OCI-LY3 (cell line): Measurements from ENCODE around the gene ATP2A3.

Experiments used
- H2AFZ ChIP-seq: fragments of 200-600, 300-600 bp; shearing (Covaris generic); 2 replicates; pipeline ENCODE4 v1.6.0; 2014; ENCODE audit warnings: antibody characterized with exemption, low read depth, low read length
- H3K27ac ChIP-seq: fragments of 200-600, 300-600 bp; sonication (generic); 2 replicates; pipeline ENCODE4 v1.5.1; 2014; ENCODE audit warnings: mild to moderate bottlenecking, low read length, moderate library complexity, mixed read lengths
- H3K27me3 ChIP-seq: fragments of 200-600, 300-600 bp; sonication (generic); 2 replicates; pipeline ENCODE4 v1.6.1; 2014; ENCODE audit warnings: low read depth, low read length, mixed read lengths
- H3K36me3 ChIP-seq: fragments of 200-600, 300-600 bp; sonication (generic); replicated peaks from 2 replicates; pipeline ENCODE3; 2014; ENCODE audit warnings: low read depth, low read length, mixed read lengths
- H3K4me1 ChIP-seq: fragments of 300-600, 200-600 bp; sonication (generic); 2 replicates; pipeline ENCODE4 v1.6.1; 2014; ENCODE audit warnings: low read length, mixed read lengths
- H3K4me2 ChIP-seq: fragments of 200-600, 300-600 bp; sonication (generic); 2 replicates; pipeline ENCODE4 v1.6.1; 2014; ENCODE audit warnings: low read length, mixed read lengths
- H3K4me3 ChIP-seq: fragments of 300-600, 200-600 bp; sonication (generic); 2 replicates; pipeline ENCODE4 v1.5.1; 2014; ENCODE audit warnings: antibody characterized with exemption, mild to moderate bottlenecking, low read length, moderate library complexity
- H3K79me2 ChIP-seq: fragments of 300-600, 200-600 bp; shearing (Covaris generic); 2 replicates; pipeline ENCODE4 v1.6.1; 2014; ENCODE audit warnings: mild to moderate bottlenecking, low read length, mixed read lengths
- H3K9ac ChIP-seq: fragments of 300-600, 200-600 bp; shearing (Covaris generic); 2 replicates; pipeline ENCODE4 v1.6.0; 2014; ENCODE audit warnings: mild to moderate bottlenecking, low read length, moderate library complexity
- H3K9me3 ChIP-seq: fragments of 200-600, 300-600 bp; shearing (Covaris generic); 2 replicates; pipeline ENCODE4 v1.6.1; 2014; ENCODE audit warnings: low read length, mixed read lengths; ENCODE audit not compliant: insufficient read depth
- H4K20me1 ChIP-seq: fragments of 200-600, 300-600 bp; sonication (generic); 2 replicates; pipeline ENCODE4 v1.6.1; 2016; ENCODE audit warnings: low read length, mixed read lengths; ENCODE audit not compliant: insufficient read depth
- EZH2phosphoT487 ChIP-seq: fragments of 200-600 bp; shearing (Covaris generic); IDR thresholded peaks from 2 replicates; pipeline ENCODE4 v1.6.1; 2018; ENCODE audit warnings: antibody characterized with exemption, mixed run types, low read depth
- TF ChIP-seq, protein P1 (sequence below): fragments of 200-600, 300-600 bp; sonication (generic); IDR thresholded peaks from 2 replicates; pipeline ENCODE4 v1.5.1; 2014; ENCODE audit warnings: antibody characterized with exemption, low read length, low read depth

Gene ATP2A3

DNA sequence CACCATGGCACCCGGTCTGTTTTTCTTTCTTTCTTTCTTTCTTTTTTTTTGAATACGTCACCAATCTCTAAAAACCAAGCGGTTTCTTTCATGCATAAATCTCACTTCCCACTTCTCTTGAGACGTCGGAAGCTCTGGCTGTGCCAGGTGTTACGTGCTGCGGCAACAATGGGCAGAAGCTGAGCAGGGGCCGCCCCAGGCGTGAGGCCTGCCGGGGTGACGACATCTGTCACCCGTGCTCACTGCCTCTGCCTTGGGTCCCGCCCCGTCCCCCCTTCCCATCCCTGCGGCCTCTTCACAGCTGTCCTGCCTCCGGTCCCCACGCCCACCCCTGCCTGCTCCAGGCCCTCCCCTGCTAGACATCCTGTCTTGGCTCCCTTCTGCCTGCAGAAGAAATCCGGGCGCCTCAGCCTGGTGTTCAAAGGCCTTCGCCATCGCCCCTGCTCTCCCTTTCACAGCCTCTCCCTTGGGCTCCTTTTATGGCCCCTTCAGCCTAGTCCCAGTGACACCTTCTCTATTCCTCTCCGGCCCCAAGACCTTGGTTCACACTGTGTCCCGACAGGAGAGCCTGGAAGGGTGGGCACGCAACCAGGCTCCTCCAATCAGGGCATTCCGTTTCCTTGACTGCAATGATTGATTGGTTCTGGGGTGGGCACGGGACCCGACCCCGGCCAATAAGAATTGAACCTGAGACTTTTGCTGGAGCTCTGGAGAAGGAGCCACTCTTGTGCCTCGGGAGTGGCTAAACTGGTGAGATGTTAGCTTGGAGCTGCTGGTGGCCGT, 52.8 kb downstream of the ATP2A3 start:
- Histone ChIP-seq H3K27ac (peak overlapping the region; percentile 70), H3K4me2 (peak overlapping the region; percentile 56)

GRCh38 chr17:3910420-3911270, 53.6 kb downstream of the ATP2A3 start:
- TF ChIP-seq EZH2phosphoT487 = no peak
- TF ChIP-seq, protein P1, sequence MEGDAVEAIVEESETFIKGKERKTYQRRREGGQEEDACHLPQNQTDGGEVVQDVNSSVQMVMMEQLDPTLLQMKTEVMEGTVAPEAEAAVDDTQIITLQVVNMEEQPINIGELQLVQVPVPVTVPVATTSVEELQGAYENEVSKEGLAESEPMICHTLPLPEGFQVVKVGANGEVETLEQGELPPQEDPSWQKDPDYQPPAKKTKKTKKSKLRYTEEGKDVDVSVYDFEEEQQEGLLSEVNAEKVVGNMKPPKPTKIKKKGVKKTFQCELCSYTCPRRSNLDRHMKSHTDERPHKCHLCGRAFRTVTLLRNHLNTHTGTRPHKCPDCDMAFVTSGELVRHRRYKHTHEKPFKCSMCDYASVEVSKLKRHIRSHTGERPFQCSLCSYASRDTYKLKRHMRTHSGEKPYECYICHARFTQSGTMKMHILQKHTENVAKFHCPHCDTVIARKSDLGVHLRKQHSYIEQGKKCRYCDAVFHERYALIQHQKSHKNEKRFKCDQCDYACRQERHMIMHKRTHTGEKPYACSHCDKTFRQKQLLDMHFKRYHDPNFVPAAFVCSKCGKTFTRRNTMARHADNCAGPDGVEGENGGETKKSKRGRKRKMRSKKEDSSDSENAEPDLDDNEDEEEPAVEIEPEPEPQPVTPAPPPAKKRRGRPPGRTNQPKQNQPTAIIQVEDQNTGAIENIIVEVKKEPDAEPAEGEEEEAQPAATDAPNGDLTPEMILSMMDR = no peak
- Histone ChIP-seq H3K4me1 (peaks cover 39% of the 10 kb centered on the region), H3K27me3 (no peaks in the 10 kb centered on the region), H3K9ac (peak overlapping the region; percentile 16; the same call in 1 of the 2 replicates), H4K20me1 (no peaks in the 10 kb centered on the region), H3K27ac (peak overlapping the region; percentile 70), H3K9me3 (no peaks in the 10 kb centered on the region), H3K4me2 (peak overlapping the region; percentile 56), H3K4me3 (peak overlapping the region; percentile 52), H3K79me2 (no peaks in the 10 kb centered on the region), H3K36me3 (no peaks in the 10 kb centered on the region), H2AFZ (no peak overlapping the region)

More for the DNA sequence above, 52.8 kb downstream of the ATP2A3 start:
- Histone ChIP-seq H3K4me3 (peak overlapping the region; percentile 52), H3K36me3 (no peaks in the 10 kb centered on the region), H3K9ac (peak overlapping the region; percentile 48; the same call in 1 of the 2 replicates), H3K9me3 (no peaks in the 10 kb centered on the region), H3K79me2 (no peaks in the 10 kb centered on the region), H4K20me1 (no peaks in the 10 kb centered on the region), H3K27me3 (no peaks in the 10 kb centered on the region), H2AFZ (no peak overlapping the region), H3K4me1 (peaks cover 43% of the 10 kb centered on the region)
- TF ChIP-seq, protein P1 = no peak
- TF ChIP-seq EZH2phosphoT487 = no peak

DNA sequence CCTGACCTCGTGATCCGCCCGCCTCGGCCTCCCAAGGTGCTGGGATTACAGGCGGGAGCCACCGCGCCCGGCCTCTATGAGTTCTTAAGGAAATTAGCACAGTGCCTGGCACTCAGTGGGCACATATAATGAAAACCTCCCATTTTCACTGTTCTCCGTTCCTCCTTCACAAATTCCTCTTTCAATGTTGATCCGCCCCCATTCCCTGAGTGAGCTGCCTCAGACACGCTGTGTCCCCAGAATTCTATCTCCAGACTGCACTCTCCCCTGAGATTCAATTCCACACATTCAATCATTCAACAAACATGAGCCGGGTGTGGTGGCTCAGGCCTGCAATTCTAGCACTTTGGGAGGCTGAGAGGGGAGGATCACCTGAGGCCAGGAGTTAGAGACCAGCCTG, 55.0 kb downstream of the ATP2A3 start:
- no peak overlapping the region for H3K4me3 ChIP-seq
- no peaks in the 10 kb centered on the region for H3K79me2 ChIP-seq
- TF ChIP-seq, protein P1 = no peak
- TF ChIP-seq EZH2phosphoT487 = no peak
- no peaks in the 10 kb centered on the region for H3K9me3 ChIP-seq
- no peak overlapping the region for H3K4me2 ChIP-seq
- peaks cover 27% of the 10 kb centered on the region for H3K4me1 ChIP-seq
- H3K27me3 ChIP-seq = no peaks in the 10 kb centered on the region
- H2AFZ ChIP-seq = no peak overlapping the region
- H3K9ac ChIP-seq = no peak overlapping the region
- H4K20me1 ChIP-seq = no peaks in the 10 kb centered on the region
- H3K36me3 ChIP-seq = no peaks in the 10 kb centered on the region
- no peak overlapping the region for H3K27ac ChIP-seq
